Measurements from ENCODE around the gene GPATCH2. TPM values are rescaled to one million over a fixed set of nuclear protein-coding genes. Genes with fewer than 3 reads are reported as not detected.
"Not testable (repeated sequence)": the region's sequence is repeated elsewhere in the genome, so short reads cannot be mapped to it uniquely, and the experiment has no call there.

Gene GPATCH2
- total RNA-seq, 1 donor from 2014 or later = 14.5 TPM

DNA sequence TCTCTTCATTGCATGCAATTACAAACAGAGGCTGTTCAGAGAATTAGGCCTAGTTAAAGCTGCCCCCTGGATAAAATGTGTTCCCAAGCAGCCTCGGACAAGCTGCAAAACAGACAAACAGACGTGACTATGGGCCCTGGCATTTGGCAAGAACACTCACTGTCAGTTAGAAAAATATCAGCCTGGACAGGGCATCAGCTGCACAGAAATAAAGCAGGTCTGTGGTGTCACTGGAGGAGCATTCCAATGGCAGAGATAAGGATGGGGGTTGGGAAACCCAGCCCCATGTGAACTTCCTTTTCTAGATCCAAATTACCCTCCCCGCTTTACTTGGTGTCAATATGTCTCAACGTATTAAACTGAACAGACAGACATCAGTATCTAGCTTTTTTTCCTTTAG is 177.1 kb downstream of the GPATCH2 start:
- DNase-seq (ENCODE audit: low spot score) = no peak

DNA sequence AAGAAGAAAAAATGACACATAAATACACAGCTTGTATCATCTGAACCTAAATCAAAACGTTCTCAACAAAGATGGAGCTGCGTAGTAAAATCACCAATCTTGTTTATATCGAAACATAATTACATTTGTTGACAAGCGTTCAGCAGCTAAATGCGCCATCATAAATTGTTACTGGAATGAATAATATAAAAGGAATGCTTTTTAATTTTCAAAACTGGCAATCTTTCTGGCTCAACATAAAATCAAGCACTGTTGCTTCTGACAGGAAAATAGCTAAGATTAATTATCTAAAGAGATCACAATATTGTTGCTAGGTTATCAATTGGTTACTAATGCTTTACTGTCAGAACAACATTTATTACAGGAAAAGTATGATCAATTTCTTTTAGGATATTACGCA is 181.5 kb downstream of the GPATCH2 start:
- DNase-seq (ENCODE audit: low spot score) = no peak

DNA sequence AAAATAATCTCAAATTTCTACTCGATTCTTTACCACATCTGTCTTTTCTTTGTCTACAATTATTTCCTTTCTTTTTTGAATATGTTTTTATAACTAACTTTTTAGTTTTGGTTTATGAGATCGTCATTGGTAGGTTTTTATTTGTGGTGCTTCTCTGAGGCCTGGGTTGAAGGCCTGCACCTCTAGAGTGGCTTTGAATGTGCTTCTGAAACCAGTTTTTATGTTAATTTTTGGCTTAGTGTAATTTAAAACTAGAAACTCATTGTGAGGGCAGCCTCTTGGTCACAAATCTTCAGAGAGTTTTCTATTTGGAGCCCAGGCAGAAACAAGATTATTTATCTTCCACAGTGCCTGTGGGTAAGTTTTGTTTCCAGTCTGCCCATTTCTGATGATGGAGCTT is 187.0 kb downstream of the GPATCH2 start:
- no peak for DNase-seq (ENCODE audit: low spot score)

DNA sequence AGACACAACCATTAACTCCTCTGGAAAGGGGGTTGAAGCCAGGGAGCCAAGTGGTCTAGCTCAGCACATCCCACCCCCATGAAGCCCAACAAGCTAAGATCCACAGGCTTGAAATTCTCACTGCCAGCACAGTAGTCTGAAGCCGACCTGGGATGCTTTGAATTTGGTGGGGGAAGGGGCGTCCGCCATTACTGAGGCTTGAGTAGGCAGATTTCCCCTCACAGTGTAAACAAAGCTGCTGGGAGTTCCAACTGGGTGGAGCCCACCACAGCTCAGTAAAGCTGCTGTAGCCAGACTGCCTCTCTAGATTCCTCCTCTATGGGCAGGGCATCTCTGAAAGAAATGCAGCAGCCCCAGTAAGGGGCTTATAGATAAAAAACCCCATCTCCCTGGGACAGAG is 193.5 kb downstream of the GPATCH2 start:
- DNase-seq (ENCODE audit: low spot score) = no peak

DNA sequence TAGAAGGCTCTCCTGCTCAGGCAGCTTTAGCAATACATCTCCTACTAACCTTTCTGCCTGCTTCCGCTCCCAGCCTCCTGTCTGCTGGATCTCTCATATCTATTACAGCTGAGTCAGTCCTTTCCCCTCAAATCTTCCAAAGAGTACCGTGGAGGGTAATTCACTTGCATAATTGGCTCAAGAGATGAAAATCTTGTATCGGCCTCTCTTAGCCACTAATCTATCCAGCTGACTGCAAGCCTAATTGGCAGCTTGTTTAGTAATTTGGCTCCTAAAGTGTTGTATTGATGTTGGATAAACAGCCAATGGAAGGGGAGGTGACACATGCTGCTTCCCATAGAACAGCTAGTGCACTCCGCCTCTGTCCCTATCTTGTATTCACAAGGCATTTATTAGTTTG is 195.7 kb downstream of the GPATCH2 start:
- no peak for DNase-seq (ENCODE audit: low spot score)

DNA sequence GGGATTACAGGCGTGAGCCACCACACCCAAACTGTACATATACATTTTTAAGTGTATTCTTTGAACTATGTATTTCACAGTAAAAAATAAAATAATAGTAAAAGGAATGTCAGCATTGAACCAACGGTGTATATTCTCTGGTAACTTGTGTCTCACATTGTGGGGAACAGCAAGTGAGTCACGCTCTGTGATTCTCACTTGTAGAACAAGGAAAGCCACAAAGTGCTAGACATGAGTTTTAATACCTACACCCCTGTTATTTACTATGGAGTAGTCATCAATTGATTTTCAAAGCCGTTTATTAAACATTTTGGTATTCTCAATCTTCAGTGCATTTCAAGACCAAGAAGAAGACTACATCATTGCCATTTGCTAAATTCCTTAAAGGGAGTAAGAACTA is 197.2 kb downstream of the GPATCH2 start:
- no peak for DNase-seq (ENCODE audit: low spot score)

DNA sequence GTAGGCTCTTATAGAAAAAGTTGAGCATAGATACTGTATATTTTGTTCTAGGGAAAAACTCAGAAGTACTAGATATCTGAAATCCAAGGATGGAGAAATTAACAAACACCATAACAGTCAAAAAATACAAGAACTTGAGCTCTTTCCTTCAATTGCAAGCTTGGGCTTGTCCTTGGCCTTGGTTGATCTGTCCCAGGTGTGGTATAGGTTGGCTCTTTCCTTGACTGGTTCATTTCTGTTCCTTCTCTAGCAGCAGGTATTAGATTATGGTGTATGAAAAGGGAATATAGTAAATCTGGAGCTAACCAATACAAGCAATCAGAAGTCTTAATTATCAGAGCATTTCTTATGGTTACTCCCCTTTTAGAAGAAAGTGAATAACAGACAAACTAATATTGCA is 198.6 kb downstream of the GPATCH2 start:
- DNase-seq (ENCODE audit: low spot score) = no peak

DNA sequence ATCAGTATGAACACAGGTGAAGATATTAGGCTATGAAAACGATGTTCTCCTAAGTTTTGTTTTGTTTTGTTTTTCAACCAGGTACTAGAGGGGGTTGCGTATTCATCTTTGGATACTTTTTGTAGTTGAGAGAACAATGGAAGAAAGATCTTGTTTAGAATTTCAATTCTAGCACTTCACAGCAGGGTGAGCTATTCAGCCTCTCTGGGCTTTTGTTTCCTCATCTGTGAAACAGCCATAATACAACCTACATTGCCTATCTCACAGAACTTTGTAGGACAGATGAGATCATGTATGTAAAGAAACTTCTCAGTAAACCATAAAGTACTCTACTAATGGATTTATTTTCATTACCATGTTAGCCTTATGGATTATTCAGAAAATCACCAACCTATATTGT is 199.5 kb downstream of the GPATCH2 start:
- no peak for DNase-seq (ENCODE audit: low spot score)

DNA sequence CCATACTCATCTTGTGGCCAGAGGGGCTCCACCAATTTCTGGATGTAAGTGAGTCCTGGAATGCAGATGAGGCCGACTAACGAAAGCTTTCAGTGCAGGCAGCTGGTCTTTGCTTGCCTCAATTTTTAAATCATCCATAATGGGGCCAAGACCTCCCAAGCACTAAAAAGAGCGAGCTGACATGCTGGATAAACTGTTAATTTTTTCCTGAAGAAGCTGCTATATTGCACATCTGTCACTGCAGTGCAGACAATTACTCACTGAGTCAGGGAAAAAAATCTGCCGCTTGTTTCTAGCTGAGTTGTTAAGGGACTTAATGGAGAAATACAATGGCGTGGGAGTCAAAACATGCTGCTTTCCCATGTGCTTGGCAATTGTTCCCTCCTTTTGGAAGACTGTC is 205.5 kb downstream of the GPATCH2 start:
- no peak for DNase-seq (ENCODE audit: low spot score)

DNA sequence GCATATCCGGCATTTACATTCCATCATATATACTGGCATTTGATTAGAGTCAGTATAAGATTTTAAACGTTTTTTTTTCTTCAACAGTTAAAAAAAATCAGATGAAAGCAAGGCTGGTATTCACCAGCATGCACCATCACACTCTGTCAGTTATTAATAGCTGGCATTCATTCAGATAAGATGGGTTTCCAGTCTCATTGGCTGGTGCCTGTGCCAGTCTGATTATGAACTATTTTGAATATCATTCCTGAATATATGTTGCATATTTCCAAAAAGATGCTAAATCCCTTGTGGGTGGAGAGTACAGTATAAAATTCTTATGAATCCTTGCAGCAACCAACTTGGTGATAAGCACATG is 211.7 kb downstream of the GPATCH2 start:
- DNase-seq (ENCODE audit: low spot score) = no peak

DNA sequence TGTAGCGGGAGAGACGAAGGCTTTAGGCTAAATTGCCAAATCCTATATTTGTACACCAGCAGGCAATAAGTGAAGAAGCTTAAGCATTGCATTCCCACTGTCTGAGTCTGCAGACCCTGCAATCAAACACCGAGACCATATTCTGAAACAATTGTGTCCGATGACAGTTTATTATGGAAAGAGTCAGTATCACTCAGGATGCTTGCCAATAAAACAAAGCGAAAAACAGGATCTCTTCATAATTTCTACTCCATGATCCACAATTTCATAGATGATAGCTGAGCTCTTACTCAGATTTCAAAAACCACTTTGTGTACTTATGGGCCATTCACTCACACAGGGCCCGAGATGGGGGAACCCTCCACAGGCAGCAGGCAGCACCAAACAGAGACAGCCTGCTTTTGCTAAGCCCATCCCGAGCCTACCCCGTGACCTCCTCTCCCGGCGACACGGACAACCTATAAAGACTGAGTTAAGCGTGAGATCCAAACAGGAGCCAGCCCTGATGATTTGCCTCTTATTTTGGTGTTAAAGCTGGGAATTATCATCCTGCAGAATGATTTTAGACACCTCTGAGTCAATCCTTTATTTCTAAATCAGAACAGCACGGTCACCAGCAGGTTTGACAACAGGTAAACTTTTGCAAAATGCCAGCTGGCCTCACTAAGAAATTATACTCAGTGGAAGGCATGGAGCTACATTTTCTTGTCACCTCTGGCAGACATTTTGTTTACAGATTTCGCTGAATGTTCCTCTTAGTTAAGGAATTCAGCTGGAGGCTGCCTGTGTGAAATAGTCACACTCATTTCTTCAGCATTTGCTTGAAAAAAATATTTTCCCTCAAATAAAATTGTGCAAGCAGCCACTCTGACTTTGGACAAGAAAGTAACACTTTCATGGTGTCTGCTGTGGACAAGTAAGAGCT is 212.4 kb downstream of the GPATCH2 start:
- no peak for DNase-seq (ENCODE audit: low spot score)

DNA sequence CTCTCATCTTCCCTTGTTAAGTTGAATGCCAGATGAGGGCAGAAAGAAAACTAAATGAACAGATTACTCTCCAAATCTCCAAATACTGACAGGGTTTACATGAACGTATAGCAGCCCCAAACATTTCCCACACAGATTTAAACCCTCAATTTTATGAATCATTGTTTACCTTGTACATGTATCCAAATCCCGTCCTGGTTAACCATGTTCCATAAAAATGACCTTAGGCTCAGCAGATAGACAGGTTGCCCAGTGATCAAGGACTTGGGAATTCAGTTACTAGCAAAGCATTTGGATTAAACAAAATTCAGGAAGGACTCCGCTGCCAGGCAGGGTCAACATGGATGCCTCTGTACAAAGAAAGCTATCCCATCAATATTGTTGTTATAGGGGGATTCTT is 213.5 kb downstream of the GPATCH2 start:
- DNase-seq (ENCODE audit: low spot score) = no peak

DNA sequence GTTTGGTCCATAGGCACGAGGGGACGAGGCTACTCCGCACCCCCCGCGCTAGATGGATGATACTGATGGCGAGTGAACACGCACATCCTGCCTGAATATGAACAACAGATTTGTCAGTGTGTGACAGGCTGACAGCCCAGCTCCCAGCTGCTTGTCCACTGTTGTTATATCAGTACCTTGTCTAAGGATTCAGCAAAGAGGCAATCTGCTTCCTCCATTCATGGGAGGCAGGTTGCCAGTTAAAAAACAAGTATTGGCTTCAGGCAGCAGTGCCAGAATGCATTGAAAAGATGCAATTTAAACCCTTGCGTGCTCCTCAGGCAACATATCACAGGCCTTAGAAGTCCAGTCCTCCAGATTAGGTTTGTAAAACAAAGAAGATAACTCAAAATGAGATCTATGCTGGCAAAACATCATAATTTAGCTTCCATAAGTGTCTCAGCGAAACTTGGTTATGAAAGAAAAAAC is 223.3 kb downstream of the GPATCH2 start:
- DNase-seq (ENCODE audit: low spot score) = no peak

DNA sequence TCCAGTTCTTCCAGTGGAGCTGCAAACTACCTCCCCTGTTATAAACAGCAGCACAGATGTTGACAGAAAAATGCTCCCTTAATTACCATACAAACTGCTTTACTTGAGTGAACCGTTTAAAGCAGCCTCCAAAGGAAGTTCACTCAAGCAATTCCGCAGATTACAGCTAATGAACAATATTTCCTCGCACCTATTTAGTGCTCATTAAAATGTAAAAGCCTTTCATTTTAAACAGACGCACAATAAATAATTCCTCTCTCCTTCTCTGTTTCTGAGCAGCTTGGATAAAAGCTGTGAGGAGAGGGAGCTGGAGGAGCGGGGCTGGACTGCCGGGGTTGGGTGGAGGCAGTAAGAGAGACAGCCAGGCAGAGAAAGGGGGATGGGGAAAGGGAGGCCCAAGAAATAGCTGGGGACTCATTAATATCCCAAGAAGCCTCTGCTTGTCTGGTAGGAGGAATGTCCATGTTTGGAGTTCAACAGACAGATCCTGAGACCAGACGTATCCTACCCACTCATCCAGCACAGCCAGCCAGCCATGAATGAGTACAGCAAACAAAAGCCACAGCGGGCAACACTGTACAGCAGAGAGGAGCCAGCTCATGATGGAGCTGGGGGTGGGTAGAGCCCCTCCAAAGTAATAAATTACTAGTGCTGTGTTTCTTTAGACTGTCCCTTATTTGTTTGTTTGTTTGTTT is 227.7 kb downstream of the GPATCH2 start:
- no peak for DNase-seq (ENCODE audit: low spot score)

DNA sequence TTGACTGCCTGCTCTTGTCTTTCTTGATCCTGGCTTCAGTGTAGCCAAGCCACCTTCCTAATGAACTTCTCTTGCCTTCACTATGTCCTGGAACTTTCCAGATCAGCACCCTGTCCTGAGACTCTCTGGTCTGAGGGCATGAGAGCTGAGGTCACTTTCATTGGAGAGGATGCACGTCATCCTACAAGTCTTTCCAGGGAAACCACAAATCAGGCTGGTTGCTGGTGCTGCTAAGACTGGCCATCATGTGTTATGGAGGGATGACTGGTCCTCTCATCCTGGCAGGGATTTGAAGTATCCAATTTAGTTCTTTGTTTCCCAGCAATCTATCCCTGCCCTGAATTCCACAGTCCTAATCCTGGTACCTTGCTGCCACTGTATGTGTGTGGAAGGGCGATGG is 228.6 kb downstream of the GPATCH2 start:
- no peak for DNase-seq (ENCODE audit: low spot score)

DNA sequence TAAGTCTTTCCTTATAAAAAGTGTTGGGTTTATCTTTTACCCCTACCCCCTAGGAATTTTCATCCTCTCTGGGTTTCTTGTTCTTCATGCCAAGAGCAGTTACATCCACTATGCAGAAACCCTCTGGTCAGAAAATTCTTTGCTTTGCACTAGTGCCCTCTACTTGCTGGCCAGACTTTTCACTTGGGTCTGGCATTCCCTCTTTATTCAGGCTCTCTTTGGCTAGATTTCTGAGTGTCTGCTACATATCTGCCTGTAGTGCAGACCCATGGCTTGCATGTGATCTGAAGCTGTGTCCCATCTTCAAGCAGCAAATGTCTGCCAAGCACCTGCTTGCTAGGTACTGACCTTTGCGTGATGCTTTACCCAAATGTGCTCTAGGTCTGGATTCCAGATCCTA is 237.0 kb downstream of the GPATCH2 start:
- no peak for DNase-seq (ENCODE audit: low spot score)

DNA sequence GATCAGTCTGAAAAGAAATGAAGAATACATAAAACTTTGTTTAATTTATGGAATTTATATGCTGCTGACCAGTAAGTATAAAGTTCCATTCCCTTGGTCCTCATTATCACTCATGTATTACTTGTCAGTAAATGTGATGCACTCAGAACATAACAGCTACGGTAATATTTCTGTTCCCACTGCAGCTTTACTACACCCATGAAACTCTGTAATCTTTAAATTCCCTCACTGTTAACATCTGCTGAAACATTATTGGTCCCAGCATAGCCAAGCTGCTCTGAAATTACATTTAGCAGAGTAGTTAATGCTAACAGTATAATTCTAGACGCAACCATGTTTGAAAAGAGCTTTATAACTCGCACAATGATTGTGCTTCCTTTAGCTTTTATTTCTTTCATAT is 238.4 kb downstream of the GPATCH2 start:
- DNase-seq (ENCODE audit: low spot score) = no peak

DNA sequence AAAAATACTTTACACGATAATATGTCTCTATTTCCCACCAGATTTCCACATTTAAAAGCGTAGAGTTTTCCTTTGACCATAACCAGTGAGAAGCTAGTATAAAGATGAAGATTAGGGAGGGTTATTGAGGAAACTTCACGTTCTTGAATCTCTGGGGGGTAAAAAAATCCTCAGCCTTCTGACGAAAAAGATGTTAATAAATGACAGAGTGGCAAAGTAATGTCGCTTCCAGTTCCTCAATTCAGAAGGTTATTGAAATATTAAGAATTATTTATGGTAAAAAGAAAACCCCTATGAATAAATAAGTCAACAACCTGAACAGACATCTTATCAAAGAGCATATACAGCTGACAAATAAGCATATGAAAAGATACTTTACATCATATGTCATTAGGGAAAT is 241.0 kb downstream of the GPATCH2 start:
- DNase-seq (ENCODE audit: low spot score) = no peak

DNA sequence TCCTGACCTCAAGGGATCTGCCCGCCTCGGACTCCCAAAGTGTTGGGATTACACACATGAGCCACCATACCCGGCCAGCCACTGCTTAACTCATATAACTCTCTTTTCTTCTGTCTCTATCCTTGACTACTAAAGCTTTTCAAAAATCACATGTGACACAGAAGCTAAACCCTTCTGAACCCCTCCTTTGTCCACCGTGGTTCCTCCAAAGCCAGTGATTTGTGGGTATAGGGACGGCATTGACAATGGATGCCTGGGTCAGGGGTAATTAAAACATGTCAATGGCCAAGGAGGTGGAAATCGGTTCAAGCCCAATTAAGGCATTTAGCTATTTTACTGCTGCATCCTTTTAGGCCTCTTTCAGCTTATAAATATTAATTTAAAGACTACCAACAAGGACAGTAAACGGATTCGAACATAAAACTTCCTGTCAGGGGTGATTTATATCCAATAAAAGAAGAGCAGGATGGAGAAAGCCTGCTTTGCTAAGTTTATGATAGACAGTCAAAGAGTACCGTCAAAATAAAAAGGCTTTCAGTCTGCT is 242.3 kb downstream of the GPATCH2 start:
- DNase-seq (ENCODE audit: low spot score) = no peak

DNA sequence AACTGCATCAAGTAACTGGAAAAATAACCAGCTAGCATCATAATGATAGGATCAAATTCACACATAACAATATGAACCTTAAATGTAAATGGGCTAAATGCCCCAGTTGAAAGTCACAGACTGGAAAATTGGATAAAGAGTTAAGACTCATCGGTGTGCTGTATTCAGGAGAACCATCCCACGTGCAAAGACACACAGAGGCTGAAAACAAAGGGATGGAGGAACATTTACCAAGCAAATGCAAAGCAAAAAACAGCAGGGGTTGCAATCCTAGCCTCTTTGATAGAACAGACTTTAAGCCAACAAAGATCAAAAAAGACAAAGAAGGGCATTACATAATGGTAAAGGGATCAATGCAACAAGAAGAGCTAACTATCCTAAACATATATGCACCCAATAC is 249.1 kb downstream of the GPATCH2 start:
- DNase-seq (ENCODE audit: low spot score) = not testable (repeated sequence)

DNA sequence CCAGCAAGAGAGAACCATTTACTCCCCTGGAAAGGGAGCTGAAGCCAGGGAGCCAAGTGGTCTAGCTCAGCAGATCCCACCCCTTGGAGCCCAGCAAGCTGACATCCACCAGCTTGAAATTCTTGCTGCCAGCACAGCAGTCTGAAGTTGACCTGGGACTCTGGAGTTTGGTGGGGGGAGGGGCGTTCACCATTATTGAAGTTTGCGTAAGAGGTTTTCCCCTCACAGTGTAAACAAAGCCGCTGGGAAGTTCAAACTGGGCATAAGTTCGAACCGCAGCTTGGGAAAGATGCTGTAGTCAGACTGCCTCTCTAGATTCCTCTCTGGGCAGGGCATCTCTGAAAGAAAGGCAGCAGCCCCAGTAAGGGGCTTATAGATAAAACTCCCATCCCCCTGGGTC is 251.1 kb downstream of the GPATCH2 start:
- not testable (repeated sequence) for DNase-seq (ENCODE audit: low spot score)

DNA sequence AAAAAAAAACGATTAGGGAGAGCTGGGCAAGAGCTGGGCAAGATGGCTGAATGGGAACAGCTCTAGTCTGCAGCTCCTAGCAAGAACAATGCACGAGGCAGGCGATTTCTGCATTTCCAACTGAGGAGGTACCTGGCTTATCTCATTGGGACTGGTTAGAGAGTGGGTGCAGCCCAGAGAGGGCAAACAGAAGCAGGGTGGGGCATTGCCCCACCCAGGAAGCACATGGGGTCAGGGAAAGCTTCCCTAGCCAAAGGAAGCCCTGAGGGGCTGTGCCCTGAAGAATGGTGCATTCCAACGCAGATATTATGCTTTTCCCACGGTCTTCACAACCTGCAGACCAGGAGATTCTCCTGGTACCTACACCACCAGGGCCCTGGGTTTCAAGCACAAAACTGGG is 251.6 kb downstream of the GPATCH2 start:
- no peak for DNase-seq (ENCODE audit: low spot score)
